NCI-H69 (cell line): ENCODE measurements around the gene DBNL.

Experiments used
- DNase-seq: peaks from one replicate; lab custom pipeline; 2025; lab: John Stamatoyannopoulos, UW

The DBNL gene

GRCh38 chr7:44062180-44062902 lies 17.8 kb downstream of the DBNL start:
- DNase-seq = no peak

GRCh38 chr7:44062903-44063295 lies 18.4 kb downstream of the DBNL start:
- DNase-seq = no peak

DNA sequence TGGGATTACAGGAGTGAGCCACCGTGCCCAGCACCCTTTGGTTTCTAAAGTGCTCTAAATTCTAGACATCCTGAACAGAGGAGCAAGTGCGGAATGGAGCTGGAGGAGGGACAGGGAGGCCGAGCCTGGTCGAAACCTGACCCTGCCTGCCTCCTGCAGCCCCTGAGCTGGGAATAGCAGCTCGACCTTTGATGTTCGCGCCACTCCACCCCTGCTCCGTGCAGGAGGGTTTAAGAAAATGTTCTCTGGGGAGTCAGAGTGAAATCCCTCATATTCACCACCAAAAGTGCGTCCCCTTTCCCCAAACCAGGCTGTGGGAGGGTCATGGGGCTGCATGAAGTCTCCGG lies 19.0 kb downstream of the DBNL start:
- no peak for DNase-seq

DNA sequence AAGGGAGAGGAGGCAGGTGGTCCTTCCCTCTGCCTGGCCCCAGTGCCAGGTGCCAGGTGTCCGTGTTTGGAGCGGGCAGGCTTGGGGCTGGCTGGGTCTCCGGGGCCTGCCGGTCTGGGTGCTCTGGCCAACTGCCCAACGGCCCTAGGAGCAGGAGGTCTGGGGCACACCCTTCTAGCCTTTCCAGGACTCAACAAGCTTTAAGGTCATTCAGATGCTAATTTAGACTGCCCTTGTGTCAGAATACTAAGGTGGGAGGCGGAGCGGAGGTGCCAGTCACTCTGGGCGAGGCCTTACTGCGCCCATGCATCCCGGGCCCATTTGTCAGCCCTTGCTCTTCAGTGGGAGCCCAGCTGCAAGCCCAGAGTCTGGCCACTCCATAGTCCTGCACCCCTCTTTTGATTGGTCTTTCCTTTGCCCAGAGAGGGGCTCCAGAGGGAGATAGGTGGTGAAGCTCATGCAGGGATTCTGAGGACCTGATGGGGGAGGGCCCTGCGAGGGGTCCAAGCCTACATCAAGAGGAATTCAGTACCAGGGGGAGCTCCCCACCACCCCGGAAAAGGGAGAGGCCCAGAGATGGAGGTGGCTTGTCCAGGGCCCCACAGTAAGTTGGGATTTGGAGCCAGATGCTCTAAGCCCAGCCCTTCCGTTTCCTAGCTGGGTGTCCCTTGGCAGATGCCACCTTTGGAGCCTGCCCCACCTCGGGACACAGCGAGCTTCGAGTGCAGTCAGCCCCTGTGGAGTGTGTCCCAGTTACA lies 19.6 kb downstream of the DBNL start:
- no peak for DNase-seq

DNA sequence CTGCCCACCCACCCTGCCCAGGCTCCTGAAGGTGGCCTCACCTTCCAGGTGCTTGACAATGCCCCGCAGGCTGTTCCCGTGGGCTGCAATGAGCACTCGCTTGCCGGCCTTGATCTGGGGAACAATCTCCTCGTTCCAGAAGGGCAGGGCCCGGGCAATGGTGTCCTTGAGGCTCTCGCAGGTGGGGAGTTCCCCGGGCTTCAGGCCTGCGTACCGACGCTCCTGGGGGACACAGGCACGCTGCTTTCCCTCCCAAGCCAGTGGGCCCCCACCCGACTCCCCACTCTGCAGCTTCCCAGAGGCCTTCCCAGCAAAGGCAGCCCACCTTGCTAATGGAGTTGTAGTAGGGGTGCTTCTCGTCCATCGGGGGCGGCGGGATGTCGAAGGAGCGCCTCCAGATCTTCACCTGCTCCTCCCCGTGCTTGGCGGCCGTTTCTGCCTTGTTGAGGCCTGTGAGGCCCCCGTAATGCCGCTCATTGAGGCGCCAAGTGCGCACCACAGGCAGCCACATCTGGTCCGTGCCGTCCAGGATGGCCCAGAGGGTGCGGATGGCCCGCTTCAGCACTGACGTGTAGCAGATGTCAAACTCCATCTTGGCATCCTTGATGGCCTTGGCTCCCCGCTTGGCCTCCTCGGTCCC lies 20.4 kb downstream of the DBNL start:
- DNase-seq = peak; percentile 69

DNA sequence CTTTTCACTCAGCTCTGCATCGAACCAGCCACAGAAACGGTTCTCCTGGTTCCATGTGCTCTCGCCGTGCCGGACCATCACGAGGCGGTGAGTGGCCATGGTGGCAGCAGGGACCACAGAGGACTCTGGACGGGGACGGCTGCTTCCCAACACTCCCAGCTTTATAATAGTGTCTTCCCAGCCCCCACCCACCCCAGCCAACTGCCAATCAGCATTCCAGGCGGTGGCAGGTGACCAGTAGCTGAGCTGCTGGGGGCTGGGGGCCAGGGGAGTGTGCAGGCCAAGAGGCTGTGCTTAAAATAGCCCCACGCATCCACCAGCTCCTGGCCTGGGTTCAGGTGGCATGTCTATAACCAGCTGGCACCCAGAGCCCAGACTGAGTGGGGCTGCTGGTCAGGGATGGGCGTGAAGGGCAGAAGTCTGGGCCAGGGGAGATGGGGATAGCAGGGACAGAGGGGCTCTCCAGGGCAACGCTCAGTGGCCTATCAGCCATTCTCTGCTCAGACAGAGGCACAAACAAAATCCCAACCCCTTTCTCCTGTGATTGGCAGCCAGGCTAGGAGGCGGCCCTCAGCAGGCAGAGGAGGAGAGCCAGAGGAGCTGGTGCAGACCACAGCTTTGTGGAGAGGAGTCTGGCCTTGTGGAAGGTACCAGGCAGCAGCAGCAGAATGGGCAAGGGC lies 21.1 kb downstream of the DBNL start, which contains the start of gene PGAM2:
PGAM2 (minus strand) TSS at position 137 of the 680 bp plus-strand sequence; CDS start at position 99, 38 bp downstream.
- DNase-seq = peak; percentile 71

- DNase-seq = no peak
These were observed 21.6 kb downstream of the DBNL start for GRCh38 chr7:44066111-44066460.

DNA sequence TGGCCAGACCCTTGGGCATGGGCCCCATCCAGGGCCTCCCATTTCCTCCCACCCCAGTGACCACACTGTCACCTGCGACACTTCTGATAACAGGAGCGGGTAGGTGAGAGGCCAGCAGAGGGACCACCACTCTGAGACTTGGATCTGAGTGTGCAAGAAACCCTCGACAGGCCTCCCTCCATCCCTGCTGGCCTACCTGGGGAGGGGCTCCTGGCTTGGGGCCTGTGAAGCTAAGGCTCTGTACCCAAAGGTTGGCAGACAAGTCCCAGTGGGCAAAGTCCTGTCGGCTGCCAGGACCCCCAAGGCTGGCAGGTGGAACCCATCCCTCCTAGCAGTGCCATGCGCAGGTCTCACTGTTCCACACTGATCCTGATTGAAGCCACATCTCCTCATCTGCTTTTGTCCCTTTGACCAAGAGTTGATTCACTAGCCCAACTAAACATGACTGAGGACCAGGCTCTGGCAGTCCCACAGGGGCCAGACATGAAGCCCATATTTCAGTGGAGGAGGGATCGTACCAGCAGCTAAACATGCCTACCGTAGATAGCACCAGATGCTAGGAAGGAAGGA lies 22.1 kb downstream of the DBNL start:
- no peak for DNase-seq

DNA sequence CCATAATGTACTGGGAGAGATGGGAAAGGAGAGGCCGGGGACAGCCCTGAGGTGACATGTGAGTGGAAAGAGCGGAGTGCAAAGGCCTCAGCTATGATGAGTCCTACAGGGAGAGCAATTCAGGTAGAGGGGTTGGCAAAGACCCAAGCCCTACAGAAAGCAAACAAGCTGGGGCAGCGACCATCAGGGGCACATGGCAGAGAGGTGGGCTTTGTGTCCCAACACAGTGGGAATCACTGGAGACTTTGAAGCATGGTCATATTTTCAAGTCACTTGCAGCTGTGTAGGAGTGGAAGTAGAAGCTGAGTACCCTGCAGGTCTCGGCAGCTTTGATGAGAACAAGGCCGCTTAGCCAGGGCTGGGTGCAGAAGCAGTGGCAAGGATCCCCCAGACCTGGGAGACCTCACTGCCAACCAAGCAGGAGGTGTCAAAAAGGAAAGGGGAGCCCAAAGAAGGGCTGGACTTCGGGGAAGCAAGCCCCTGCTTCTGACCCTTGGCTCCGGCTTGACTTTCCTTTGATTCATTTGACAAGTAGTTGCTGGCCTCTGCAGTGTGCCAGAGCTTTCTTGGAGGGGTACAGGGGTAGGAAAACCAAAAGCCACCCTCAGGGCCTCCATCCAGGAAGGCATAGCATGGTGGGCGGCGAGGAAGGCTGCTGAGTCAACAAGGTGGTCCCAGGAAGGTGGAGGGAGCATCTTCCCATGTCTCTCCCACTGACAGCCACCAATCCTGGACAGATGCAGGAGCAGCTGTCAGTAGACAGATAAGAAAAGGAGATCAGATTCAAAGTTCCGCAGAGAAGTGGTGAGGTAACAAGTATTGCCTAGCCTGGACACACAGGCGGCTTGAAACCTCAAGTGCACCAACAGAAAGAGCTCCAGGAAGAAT lies 22.8 kb downstream of the DBNL start:
- DNase-seq = no peak

GRCh38 chr7:44068054-44068453 lies 23.6 kb downstream of the DBNL start:
- DNase-seq = peak; percentile 56

GRCh38 chr7:44071726-44072363 lies 27.3 kb downstream of the DBNL start:
- no peak for DNase-seq

- peak; percentile 89 for DNase-seq
These were observed 28.1 kb downstream of the DBNL start for GRCh38 chr7:44072364-44073231.

GRCh38 chr7:44073664-44074348 lies 29.3 kb downstream of the DBNL start:
- DNase-seq = no peak

DNA sequence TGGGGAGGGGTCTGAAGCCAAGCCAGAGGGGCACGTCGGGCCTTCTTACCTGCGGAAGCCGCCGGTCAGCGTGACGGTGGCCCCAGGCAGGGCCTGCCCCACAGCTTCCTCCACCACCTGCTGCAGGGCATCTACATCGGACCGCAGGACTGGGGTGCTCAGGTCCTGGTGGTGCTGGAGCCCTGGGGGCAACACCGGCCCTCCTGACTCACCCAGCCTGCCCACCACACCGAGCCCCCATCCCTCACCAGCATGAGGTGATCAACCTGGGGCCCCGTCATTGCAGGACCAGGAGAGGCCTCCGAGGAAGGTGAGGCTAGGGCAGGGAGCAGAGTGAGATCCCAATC lies 29.8 kb downstream of the DBNL start:
- DNase-seq = no peak

GRCh38 chr7:44075296-44076075 lies 31.0 kb downstream of the DBNL start:
- no peak for DNase-seq

DNA sequence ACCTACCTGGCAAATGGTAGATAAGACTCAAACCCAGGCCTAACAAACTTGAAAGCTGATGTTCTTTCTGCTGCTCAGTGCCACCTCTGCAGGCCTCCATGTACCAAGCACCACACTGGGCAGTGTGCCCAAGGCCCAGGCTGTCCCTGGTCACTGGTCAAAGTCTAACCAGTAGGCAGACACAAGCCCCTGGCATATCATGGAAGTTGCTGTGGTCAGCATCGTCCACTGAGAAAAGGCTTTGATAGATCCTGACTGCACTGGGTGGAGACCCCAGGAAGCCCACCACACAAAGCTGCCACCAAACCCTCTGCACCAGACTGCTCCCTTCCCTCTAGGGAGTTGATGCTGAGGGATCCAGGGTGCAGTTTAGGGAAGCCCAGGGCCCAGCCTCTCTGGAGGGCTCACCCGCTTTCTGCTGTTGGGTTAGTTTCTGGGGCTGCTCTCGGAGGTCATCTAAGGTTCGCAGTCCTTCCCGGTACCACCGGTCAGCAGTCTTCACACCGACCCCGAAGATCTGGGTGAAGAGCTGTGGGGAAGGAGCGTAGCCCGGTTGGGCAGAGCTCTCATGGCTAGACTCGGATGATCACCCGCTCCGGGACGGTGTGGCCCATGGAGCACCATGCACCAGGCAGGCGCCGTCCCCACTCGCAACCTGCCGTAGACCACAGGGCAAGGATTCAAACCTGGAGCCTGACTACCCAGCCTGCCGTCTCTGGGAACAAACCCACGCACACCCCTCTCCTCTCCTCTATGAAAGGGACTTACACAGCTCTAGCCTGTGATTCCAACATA lies 31.8 kb downstream of the DBNL start:
- no peak for DNase-seq

DNA sequence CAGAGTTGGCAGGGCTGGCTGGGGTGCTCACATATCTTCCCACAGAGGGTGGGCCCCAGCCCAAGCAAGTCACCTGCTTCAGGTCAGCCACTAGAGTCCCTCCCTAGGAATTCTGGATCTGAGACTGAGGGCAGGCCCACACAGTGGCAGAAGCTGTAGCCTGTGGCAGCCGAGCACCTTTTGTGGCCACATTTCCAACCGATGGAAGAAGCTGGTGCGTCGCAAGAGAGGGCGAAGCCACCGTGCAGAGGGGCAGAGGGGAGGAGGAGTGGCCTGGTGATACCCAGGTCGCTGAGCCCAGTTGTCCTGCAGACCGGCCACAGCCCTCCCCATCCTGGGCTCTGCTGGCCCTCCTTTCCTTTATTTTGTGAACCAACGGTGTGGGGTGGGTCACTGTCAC lies 32.6 kb downstream of the DBNL start:
- no peak for DNase-seq

DNA sequence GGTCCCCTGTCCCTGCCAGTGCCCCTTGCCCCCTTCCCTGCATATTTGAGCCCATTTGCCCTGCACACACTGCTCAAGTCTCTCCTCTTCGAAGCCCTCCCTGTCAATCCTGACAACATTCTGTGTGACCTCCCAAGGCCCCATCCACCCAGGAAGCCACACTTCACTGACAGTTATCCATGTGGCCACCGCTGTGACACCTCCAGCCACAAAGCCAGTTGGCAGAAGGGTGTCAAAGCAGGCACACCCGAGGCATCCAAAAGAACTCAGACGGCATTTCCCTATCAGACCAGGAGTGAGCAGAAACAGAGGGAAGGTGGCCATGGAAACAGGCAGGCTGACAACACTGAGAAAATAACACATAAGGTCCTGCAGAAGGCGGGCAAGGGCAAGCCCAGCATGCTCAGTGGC lies 33.2 kb downstream of the DBNL start:
- DNase-seq = no peak
